ENCODE results near the gene C11orf86.
"Not testable (repeated sequence)": the region's sequence is repeated elsewhere in the genome, so short reads cannot be mapped to it uniquely, and the experiment has no call there.

C11orf86 gene

GRCh38 chr11:66992041-66992440, 16.9 kb downstream of the C11orf86 start:
- DNase-seq: no peak

GRCh38 chr11:66996609-66997273, 21.6 kb downstream of the C11orf86 start:
- DNase-seq: peak; percentile 26

- no peak for DNase-seq
These were observed 24.5 kb downstream of the C11orf86 start for GRCh38 chr11:66999555-66999954.

GRCh38 chr11:67001332-67001731, 26.2 kb downstream of the C11orf86 start:
- no peak for DNase-seq

- DNase-seq: no peak
These were observed 27.3 kb downstream of the C11orf86 start for GRCh38 chr11:67002297-67002913.

- no peak for DNase-seq
These were observed 27.9 kb downstream of the C11orf86 start for GRCh38 chr11:67002921-67003411.

GRCh38 chr11:67005200-67005599, 30.1 kb downstream of the C11orf86 start:
- not testable (repeated sequence) for DNase-seq

GRCh38 chr11:67006029-67006884, 31.2 kb downstream of the C11orf86 start:
- no peak for DNase-seq

GRCh38 chr11:67007126-67007525, 32.0 kb downstream of the C11orf86 start:
- no peak for DNase-seq

GRCh38 chr11:67010296-67010905, 35.3 kb downstream of the C11orf86 start:
- DNase-seq: no peak

GRCh38 chr11:67013511-67014045, 38.5 kb downstream of the C11orf86 start:
- DNase-seq: no peak

GRCh38 chr11:67014343-67014742, 39.2 kb downstream of the C11orf86 start:
- DNase-seq: no peak

- no peak for DNase-seq
These were observed 39.9 kb downstream of the C11orf86 start for GRCh38 chr11:67015048-67015447.

- no peak for DNase-seq
These were observed 41.4 kb downstream of the C11orf86 start for GRCh38 chr11:67016550-67016949.

GRCh38 chr11:67020949-67021348, 45.8 kb downstream of the C11orf86 start:
- no peak for DNase-seq

GRCh38 chr11:67022341-67022933, 47.3 kb downstream of the C11orf86 start:
- DNase-seq: peak; percentile 45

- no peak for DNase-seq
These were observed 48.2 kb downstream of the C11orf86 start, which contains the start of gene SYT12 for GRCh38 chr11:67022961-67023956. TSS of gene SYT12 (plus strand) at chr11:67023134. CDS start at chr11:67030145, 7,011 bp downstream.

- DNase-seq: no peak
These were observed 48.9 kb downstream of the C11orf86 start for GRCh38 chr11:67023957-67024353.

- DNase-seq: peak; percentile 46
These were observed 49.3 kb downstream of the C11orf86 start for GRCh38 chr11:67024410-67024809.

GRCh38 chr11:67024966-67025365, 49.9 kb downstream of the C11orf86 start:
- DNase-seq: no peak

- no peak for DNase-seq
These were observed 50.6 kb downstream of the C11orf86 start for GRCh38 chr11:67025750-67026149.
